BLaER1 (cell line): ENCODE data around the gene VPS13D.

Source experiments
- H3K27ac ChIP-seq: shearing (Covaris generic); formaldehyde crosslinking; 2 replicates; pipeline ENCODE4 v1.8.1; 2022
- H3K27me3 ChIP-seq: shearing (Covaris generic); formaldehyde crosslinking; 2 replicates; pipeline ENCODE4 v1.8.1; 2022
- H3K36me3 ChIP-seq: shearing (Covaris generic); formaldehyde crosslinking; 2 replicates; pipeline ENCODE4 v1.8.1; 2022
- H3K4me1 ChIP-seq: shearing (Covaris generic); formaldehyde crosslinking; 2 replicates; pipeline ENCODE4 v1.8.1; 2022
- H3K4me2 ChIP-seq: shearing (Covaris generic); formaldehyde crosslinking; 2 replicates; pipeline ENCODE4 v1.8.1; 2022
- H3K4me3 ChIP-seq: shearing (Covaris generic); formaldehyde crosslinking; 2 replicates; pipeline ENCODE4 v1.8.1; 2022
- H3K9ac ChIP-seq: shearing (Covaris generic); formaldehyde crosslinking; 2 replicates; pipeline ENCODE4 v1.8.1; 2022
- H3K9me3 ChIP-seq: shearing (Covaris generic); formaldehyde crosslinking; 2 replicates; pipeline ENCODE4 v1.8.1; 2022
- H4K20me1 ChIP-seq: shearing (Covaris generic); formaldehyde crosslinking; 2 replicates; pipeline ENCODE4 v1.8.1; 2022
- Cebpa-rat ChIP-seq: shearing (Covaris generic); IDR thresholded peaks from 2 replicates; pipeline ENCODE4 v1.8.1; 2022

Gene VPS13D

DNA sequence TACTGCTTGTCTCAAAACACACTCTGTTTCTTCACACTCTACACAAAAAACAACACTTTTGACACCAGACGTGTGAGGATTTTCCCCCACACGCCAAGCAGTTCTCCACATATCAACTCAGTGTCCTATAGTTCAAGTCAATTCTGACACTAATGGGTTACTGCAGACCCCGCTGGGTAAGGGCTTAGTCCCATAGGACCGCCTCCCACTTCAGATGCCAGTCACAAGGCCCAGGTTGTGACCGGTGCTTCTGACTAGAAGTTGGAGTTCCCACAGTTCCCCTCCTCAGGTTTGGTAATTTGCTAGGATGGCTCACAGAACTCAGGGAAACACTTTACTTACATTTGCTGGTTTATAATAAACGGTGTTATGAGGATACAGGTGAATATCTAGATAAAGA is 19.9 kb downstream of the VPS13D start:
- Histone ChIP-seq H3K4me1 (no peaks in the 10 kb centered on the region), H4K20me1 (no peaks in the 10 kb centered on the region), H3K27ac (no peak overlapping the region), H3K4me3 (no peak overlapping the region), H3K36me3 (peaks cover 95% of the 10 kb centered on the region), H3K9ac (no peak overlapping the region), H3K4me2 (no peak overlapping the region), H3K27me3 (no peaks in the 10 kb centered on the region), H3K9me3 (no peaks in the 10 kb centered on the region)
- no peak for TF ChIP-seq Cebpa-rat

- no peaks in the 10 kb centered on the region for H3K9me3 ChIP-seq
- H3K36me3 ChIP-seq = peaks cover 95% of the 10 kb centered on the region
These were observed 21.6 kb downstream of the VPS13D start for GRCh38 chr1:12251442-12251841.

DNA sequence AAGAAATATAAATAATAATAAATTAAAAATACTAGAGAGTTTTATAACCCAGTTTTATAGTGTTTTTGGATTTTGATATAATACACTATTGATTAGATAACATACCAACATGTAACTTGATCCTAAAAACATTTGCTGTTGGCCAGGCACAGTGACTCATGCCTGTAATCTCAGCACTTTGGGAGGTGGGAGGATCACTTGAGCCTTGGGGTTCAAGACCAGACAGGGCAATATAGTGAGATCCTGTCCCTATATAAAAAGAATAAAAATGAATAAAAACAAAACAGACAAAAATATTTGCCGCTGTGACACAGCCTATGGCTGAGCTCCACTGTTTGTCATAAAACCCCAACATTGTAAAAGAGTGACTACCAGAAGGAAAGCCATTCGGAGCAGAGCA is 26.1 kb downstream of the VPS13D start:
- Histone ChIP-seq H4K20me1 (no peaks in the 10 kb centered on the region), H3K4me3 (no peak overlapping the region), H3K9ac (no peak overlapping the region), H3K4me2 (no peak overlapping the region), H3K27me3 (no peaks in the 10 kb centered on the region), H3K27ac (no peak overlapping the region), H3K36me3 (peaks cover 98% of the 10 kb centered on the region), H3K9me3 (no peaks in the 10 kb centered on the region), H3K4me1 (no peaks in the 10 kb centered on the region)
- no peak for TF ChIP-seq Cebpa-rat

More at GRCh38 chr1:12251442-12251841, 21.6 kb downstream of the VPS13D start:
- no peak overlapping the region for H3K4me3 ChIP-seq
- H3K27me3 ChIP-seq = no peaks in the 10 kb centered on the region
- no peak for TF ChIP-seq Cebpa-rat
- no peak overlapping the region for H3K27ac ChIP-seq
- no peaks in the 10 kb centered on the region for H4K20me1 ChIP-seq
- no peak overlapping the region for H3K9ac ChIP-seq
- H3K4me1 ChIP-seq = no peaks in the 10 kb centered on the region
- no peak overlapping the region for H3K4me2 ChIP-seq

DNA sequence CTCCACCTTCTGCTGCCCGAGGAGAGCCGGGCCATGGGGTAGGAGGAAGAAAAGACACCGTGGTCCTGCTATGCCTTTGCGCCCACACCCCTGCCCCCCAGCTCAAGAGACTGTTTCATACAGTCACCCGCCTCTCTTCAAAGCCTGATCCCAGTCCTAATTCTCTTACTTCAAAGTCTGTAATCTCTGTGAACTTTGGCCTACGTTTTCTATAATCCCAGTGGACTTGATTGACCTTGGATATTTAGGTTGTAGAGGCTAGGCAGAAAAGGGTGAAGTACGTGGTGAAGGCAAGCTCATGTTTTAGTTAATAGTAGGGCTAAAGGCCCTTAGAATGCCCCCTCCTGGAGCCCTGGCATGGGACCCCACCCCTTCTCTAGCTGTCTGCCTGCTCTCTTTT is 28.4 kb downstream of the VPS13D start:
- Histone ChIP-seq H3K9ac (no peak overlapping the region), H3K27ac (no peak overlapping the region), H3K4me1 (no peaks in the 10 kb centered on the region), H3K4me2 (no peak overlapping the region), H3K36me3 (peaks cover 99% of the 10 kb centered on the region), H3K27me3 (no peaks in the 10 kb centered on the region), H4K20me1 (no peaks in the 10 kb centered on the region), H3K9me3 (peaks cover 8% of the 10 kb centered on the region), H3K4me3 (no peak overlapping the region)
- no peak for TF ChIP-seq Cebpa-rat

DNA sequence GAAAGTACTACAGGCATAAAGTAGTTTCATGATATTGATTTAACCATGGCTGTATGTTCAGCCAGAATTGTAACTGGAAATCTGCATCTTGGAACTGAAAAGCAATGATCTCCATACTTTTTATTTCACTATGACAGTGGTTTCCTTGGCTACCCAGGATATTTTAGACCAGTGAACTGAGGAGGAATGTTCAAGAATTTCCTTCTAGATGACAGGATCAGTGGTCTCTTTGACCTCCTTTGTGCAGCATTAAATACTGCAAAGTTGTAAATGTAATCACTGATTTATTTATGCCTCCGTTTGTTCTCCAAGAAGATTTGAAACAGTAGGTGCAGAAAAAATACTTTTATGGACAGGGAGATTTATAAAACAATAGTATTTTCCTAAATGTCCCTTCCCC is 39.5 kb downstream of the VPS13D start:
- Histone ChIP-seq H3K4me2 (no peak overlapping the region), H3K9me3 (peaks cover 16% of the 10 kb centered on the region), H3K27ac (no peak overlapping the region), H3K9ac (no peak overlapping the region), H3K4me3 (no peak overlapping the region), H3K36me3 (peaks cover 91% of the 10 kb centered on the region), H4K20me1 (no peaks in the 10 kb centered on the region), H3K27me3 (no peaks in the 10 kb centered on the region), H3K4me1 (peaks cover 7% of the 10 kb centered on the region; the same call in 1 of the 2 replicates)
- TF ChIP-seq Cebpa-rat = no peak

- no peak overlapping the region for H3K4me2 ChIP-seq
- no peak overlapping the region for H3K4me3 ChIP-seq
- peaks cover 91% of the 10 kb centered on the region for H3K36me3 ChIP-seq
- peaks cover 5% of the 10 kb centered on the region; the same call in 1 of the 2 replicates for H3K4me1 ChIP-seq
- no peak overlapping the region for H3K9ac ChIP-seq
- no peaks in the 10 kb centered on the region for H4K20me1 ChIP-seq
- TF ChIP-seq Cebpa-rat = no peak
- H3K27me3 ChIP-seq = no peaks in the 10 kb centered on the region
- no peak overlapping the region for H3K27ac ChIP-seq
- H3K9me3 ChIP-seq = no peaks in the 10 kb centered on the region
These were observed 41.2 kb downstream of the VPS13D start for GRCh38 chr1:12271033-12271432.

DNA sequence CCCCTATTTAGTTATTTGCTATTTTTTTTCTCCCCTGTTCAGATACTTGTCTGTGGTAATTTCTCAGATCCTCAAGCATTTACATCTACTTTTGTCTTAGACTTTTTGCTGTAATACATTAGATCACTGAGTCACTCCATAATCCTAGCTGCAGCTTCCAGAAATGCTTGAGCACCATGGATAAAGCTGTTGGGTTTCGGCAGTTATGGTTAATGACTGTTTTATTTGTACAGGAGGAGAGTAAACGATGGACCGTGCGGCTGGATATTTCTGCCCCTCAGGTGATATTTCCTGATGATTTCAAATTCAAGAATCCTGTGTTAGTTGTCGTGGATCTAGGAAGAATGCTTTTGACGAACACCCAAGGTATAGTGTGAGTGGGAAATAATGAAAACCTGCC is 42.9 kb downstream of the VPS13D start:
- H3K4me1 ChIP-seq = no peaks in the 10 kb centered on the region
- peaks cover 92% of the 10 kb centered on the region for H3K36me3 ChIP-seq
- no peak overlapping the region for H3K27ac ChIP-seq
- H3K4me3 ChIP-seq = no peak overlapping the region
- no peak overlapping the region for H3K4me2 ChIP-seq
- no peak overlapping the region for H3K9ac ChIP-seq
- H3K27me3 ChIP-seq = no peaks in the 10 kb centered on the region
- TF ChIP-seq Cebpa-rat = no peak
- H4K20me1 ChIP-seq = no peaks in the 10 kb centered on the region
- no peaks in the 10 kb centered on the region for H3K9me3 ChIP-seq

DNA sequence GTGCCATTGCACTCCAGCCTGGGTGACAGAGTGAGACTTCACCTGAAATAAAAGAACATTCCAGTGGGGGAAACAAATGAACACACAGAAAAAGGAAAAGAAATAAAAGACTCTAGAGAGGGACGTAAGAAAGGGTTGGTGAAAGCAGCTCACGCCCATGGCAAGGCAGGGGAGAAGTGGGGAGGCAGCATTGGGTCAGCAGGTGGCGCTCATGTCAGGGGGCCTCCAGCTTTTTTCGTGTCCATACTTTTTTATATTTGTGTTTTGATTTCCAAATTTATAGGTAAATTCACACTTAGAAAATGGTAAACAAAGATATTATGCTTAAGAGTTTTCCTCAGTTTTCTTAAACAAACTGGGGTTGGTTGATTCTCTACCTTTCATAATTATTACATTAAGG is 45.5 kb downstream of the VPS13D start:
- H3K4me3 ChIP-seq = no peak overlapping the region
- H3K9me3 ChIP-seq = no peaks in the 10 kb centered on the region
- TF ChIP-seq Cebpa-rat = no peak
- H3K4me1 ChIP-seq = peaks cover 9% of the 10 kb centered on the region
- H3K9ac ChIP-seq = no peak overlapping the region
- no peak overlapping the region for H3K27ac ChIP-seq
- no peaks in the 10 kb centered on the region for H3K27me3 ChIP-seq
- 0 out of 2 replicates have a peak, but pooled peaks cover 4% of the 10 kb centered on the region for H4K20me1 ChIP-seq
- peaks cover 75% of the 10 kb centered on the region for H3K36me3 ChIP-seq
- H3K4me2 ChIP-seq = no peak overlapping the region

- H3K4me1 ChIP-seq = peaks cover 9% of the 10 kb centered on the region
- H3K9ac ChIP-seq = no peak overlapping the region
- 0 out of 2 replicates have a peak, but pooled peaks cover 6% of the 10 kb centered on the region for H4K20me1 ChIP-seq
- no peak overlapping the region for H3K4me2 ChIP-seq
- H3K36me3 ChIP-seq = peaks cover 68% of the 10 kb centered on the region
- no peaks in the 10 kb centered on the region for H3K9me3 ChIP-seq
- no peak for TF ChIP-seq Cebpa-rat
- no peaks in the 10 kb centered on the region for H3K27me3 ChIP-seq
- H3K4me3 ChIP-seq = no peak overlapping the region
- no peak overlapping the region for H3K27ac ChIP-seq
These were observed 46.4 kb downstream of the VPS13D start for GRCh38 chr1:12276225-12276624.

GRCh38 chr1:12279003-12279402 is 49.2 kb downstream of the VPS13D start:
- TF ChIP-seq Cebpa-rat = no peak
- Histone ChIP-seq H4K20me1 (0 out of 2 replicates have a peak, but pooled peaks cover 6% of the 10 kb centered on the region), H3K9ac (no peak overlapping the region), H3K36me3 (peaks cover 74% of the 10 kb centered on the region), H3K27ac (no peak overlapping the region), H3K4me2 (peak overlapping the region; percentile 20; the same call in 1 of the 2 replicates), H3K4me1 (peaks cover 9% of the 10 kb centered on the region), H3K27me3 (no peaks in the 10 kb centered on the region), H3K9me3 (no peaks in the 10 kb centered on the region), H3K4me3 (no peak overlapping the region)
